Measurements from ENCODE around the gene PHTF1.

The PHTF1 gene

DNA sequence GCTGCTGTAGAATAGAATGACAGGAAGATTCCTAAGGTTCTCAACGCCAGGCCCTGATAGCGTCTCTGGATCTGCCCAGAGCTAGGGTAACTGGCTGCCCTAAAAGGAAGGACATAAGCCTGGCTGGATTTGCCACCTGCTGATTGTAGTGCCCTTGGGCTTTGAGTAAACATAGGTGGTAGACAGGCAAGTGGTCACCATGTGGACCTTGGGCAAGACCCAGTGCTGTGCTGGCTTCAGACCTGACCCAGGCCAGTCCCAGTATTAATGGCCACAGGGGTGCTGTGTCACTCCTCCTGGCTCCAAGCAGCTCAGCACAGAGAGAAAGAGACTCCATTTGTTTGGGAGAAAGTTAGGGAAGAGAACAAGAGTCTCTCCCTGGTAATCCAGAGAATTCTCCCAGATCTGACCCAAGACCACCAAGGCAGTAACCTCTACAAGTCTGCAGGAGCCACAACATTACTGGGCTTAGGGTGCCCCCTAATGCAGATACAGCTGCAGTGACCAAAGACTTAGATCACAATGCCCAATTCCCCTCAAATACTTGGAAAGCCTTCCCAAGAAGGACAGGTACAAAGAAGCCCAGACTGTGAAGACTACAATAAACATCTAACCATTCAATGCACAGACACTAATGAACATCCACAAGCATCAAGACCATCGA is 44.5 kb downstream of the PHTF1 start:
- TF ChIP-seq, protein P1, sequence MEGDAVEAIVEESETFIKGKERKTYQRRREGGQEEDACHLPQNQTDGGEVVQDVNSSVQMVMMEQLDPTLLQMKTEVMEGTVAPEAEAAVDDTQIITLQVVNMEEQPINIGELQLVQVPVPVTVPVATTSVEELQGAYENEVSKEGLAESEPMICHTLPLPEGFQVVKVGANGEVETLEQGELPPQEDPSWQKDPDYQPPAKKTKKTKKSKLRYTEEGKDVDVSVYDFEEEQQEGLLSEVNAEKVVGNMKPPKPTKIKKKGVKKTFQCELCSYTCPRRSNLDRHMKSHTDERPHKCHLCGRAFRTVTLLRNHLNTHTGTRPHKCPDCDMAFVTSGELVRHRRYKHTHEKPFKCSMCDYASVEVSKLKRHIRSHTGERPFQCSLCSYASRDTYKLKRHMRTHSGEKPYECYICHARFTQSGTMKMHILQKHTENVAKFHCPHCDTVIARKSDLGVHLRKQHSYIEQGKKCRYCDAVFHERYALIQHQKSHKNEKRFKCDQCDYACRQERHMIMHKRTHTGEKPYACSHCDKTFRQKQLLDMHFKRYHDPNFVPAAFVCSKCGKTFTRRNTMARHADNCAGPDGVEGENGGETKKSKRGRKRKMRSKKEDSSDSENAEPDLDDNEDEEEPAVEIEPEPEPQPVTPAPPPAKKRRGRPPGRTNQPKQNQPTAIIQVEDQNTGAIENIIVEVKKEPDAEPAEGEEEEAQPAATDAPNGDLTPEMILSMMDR (IDR thresholded peaks at IDR 0.05; ENCODE audit: low read depth, low read length, poor library complexity, severe bottlenecking): no peak
- TF ChIP-seq EZH2phosphoT487 (IDR thresholded peaks at IDR 0.05; ENCODE audit: borderline replicate concordance, low read length): no peak

DNA sequence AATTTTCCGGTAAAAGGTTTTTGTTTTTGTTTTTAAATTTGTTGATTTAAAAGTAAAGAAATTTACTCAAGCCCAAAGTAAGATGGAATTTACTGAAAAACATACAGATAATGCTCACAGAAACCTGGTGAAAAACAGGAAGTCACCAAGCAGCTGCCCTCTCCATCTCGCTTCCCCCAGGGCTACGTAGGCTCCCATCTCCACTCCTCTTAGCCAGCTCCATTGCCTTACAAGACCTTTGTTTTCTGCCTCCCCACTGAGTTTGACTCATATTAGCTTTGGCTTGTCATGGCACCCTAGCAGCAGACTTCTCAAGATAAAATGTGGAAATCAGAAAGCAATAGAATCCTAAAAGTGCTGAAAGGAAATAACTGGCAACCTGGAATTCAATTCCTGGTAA is 57.9 kb downstream of the PHTF1 start:
- Histone ChIP-seq H3K27me3 (ENCODE audit: control insufficient read depth, low read length) (no peaks in the 10 kb centered on the region), H3K27ac (ENCODE audit: low read depth, low read length) (no peak overlapping the region), H3K9me2 (replicated peaks; ENCODE audit: control insufficient read depth, low read length) (no peaks in the 10 kb centered on the region), H3K4me1 (ENCODE audit: control insufficient read depth, low read length) (no peaks in the 10 kb centered on the region), H3K4me3 (ENCODE audit: low read length) (no peak overlapping the region), H3F3A (ENCODE audit: control insufficient read depth, insufficient read depth) (no peaks in the 10 kb centered on the region), H3K79me2 (ENCODE audit: control insufficient read depth, low read length) (no peaks in the 10 kb centered on the region), H3K9me3 (ENCODE audit: control insufficient read depth, insufficient read depth, low read length) (no peaks in the 10 kb centered on the region), H3K36me3 (ENCODE audit: control insufficient read depth, low read length) (peaks cover 9% of the 10 kb centered on the region; the same call in 1 of the 2 replicates), H4K20me1 (ENCODE audit: control insufficient read depth, insufficient read depth, low read depth, low read length) (no peaks in the 10 kb centered on the region), H3K4me2 (ENCODE audit: low read length) (no peak overlapping the region)
- no peak for TF ChIP-seq EZH2phosphoT487 (IDR thresholded peaks at IDR 0.05; ENCODE audit: borderline replicate concordance, low read length)
- TF ChIP-seq, protein P1 (IDR thresholded peaks at IDR 0.05; ENCODE audit: low read depth, low read length, poor library complexity, severe bottlenecking): no peak

More for the DNA sequence above, 44.5 kb downstream of the PHTF1 start:
- Histone ChIP-seq H3K79me2 (ENCODE audit: control insufficient read depth, low read length) (no peaks in the 10 kb centered on the region), H3K27me3 (ENCODE audit: control insufficient read depth, low read length) (no peaks in the 10 kb centered on the region), H3K4me1 (ENCODE audit: control insufficient read depth, low read length) (no peaks in the 10 kb centered on the region), H3K4me3 (ENCODE audit: low read length) (no peak overlapping the region), H3K9me3 (ENCODE audit: control insufficient read depth, insufficient read depth, low read length) (peaks cover 13% of the 10 kb centered on the region), H3F3A (ENCODE audit: control insufficient read depth, insufficient read depth) (no peaks in the 10 kb centered on the region), H4K20me1 (ENCODE audit: control insufficient read depth, insufficient read depth, low read depth, low read length) (no peaks in the 10 kb centered on the region), H3K9me2 (replicated peaks; ENCODE audit: control insufficient read depth, low read length) (no peaks in the 10 kb centered on the region), H3K4me2 (ENCODE audit: low read length) (no peak overlapping the region), H3K36me3 (ENCODE audit: control insufficient read depth, low read length) (peaks cover 22% of the 10 kb centered on the region), H3K27ac (ENCODE audit: low read depth, low read length) (no peak overlapping the region)

DNA sequence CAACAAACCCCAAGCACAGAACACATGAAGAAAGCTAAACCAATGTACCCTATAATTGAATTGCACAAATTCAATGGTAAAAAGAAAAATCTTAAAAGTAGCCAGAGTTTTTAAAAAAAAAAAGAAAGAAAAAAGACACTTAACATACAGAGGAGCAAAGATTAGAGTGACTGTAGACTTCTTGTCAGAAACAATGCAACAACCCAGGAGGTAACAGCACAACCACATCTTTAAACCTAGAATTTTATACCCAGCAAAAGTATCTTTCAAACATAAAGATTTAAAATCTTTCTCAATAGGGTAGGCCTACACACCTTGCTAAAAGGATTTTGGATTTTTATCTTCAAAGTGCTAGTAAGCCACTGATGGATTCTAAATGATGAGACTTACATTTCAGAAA is 64.4 kb downstream of the PHTF1 start:
- TF ChIP-seq, protein P1 (IDR thresholded peaks at IDR 0.05; ENCODE audit: low read depth, low read length, poor library complexity, severe bottlenecking): no peak
- H3K9me2 ChIP-seq (replicated peaks; ENCODE audit: control insufficient read depth, low read length): no peaks in the 10 kb centered on the region
- no peak overlapping the region for H3K4me3 ChIP-seq (ENCODE audit: low read length)
- H3K4me1 ChIP-seq (ENCODE audit: control insufficient read depth, low read length): peaks cover 7% of the 10 kb centered on the region; the same call in 1 of the 2 replicates
- H3F3A ChIP-seq (ENCODE audit: control insufficient read depth, insufficient read depth): no peaks in the 10 kb centered on the region
- no peaks in the 10 kb centered on the region for H3K79me2 ChIP-seq (ENCODE audit: control insufficient read depth, low read length)
- no peaks in the 10 kb centered on the region for H3K27me3 ChIP-seq (ENCODE audit: control insufficient read depth, low read length)
- H3K9me3 ChIP-seq (ENCODE audit: control insufficient read depth, insufficient read depth, low read length): peaks cover 10% of the 10 kb centered on the region; the same call in 1 of the 2 replicates
- no peaks in the 10 kb centered on the region for H4K20me1 ChIP-seq (ENCODE audit: control insufficient read depth, insufficient read depth, low read depth, low read length)
- H3K36me3 ChIP-seq (ENCODE audit: control insufficient read depth, low read length): peaks cover 6% of the 10 kb centered on the region; the same call in 1 of the 2 replicates
- no peak overlapping the region for H3K27ac ChIP-seq (ENCODE audit: low read depth, low read length)
- no peak overlapping the region for H3K4me2 ChIP-seq (ENCODE audit: low read length)
